Measurements from ENCODE around the gene RERE.

DNA sequence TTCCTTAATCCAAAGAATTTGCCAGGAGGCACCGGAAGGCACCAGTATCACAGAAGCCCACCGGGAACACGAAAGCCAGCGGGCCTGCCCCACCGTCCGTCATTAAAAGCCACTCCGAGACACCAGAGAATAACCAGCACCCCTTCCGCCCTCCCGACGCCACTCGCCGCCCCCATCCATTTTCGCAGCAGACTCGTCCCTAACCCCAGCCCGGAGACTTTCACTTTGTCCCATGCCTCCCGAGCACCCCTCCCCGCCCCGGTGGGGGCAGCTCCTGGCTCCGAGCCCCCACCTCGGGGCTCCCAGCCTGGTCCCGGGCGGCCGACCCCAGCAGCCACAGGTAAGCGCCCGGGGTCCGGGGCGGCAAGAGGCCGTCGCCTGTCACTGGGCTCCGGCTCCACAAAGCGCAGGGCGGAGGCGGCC lies 394.2 kb downstream of the RERE start:
- TF ChIP-seq, protein P1, sequence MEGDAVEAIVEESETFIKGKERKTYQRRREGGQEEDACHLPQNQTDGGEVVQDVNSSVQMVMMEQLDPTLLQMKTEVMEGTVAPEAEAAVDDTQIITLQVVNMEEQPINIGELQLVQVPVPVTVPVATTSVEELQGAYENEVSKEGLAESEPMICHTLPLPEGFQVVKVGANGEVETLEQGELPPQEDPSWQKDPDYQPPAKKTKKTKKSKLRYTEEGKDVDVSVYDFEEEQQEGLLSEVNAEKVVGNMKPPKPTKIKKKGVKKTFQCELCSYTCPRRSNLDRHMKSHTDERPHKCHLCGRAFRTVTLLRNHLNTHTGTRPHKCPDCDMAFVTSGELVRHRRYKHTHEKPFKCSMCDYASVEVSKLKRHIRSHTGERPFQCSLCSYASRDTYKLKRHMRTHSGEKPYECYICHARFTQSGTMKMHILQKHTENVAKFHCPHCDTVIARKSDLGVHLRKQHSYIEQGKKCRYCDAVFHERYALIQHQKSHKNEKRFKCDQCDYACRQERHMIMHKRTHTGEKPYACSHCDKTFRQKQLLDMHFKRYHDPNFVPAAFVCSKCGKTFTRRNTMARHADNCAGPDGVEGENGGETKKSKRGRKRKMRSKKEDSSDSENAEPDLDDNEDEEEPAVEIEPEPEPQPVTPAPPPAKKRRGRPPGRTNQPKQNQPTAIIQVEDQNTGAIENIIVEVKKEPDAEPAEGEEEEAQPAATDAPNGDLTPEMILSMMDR (IDR thresholded peaks at IDR 0.05; ENCODE audit: low read depth, low read length, poor library complexity, severe bottlenecking): no peak
- TF ChIP-seq EZH2phosphoT487 (IDR thresholded peaks at IDR 0.05; ENCODE audit: borderline replicate concordance, low read length): no peak
